HG02884 (cell line): Measurements from ENCODE around the gene RBM46.
"Not testable (repeated sequence)": the region's sequence is repeated elsewhere in the genome, so short reads cannot be mapped to it uniquely, and the experiment has no call there.

Experiments used
- ATAC-seq: cut with Tn5 transposase; IDR thresholded peaks from one replicate; pipeline ENCODE4 v1.9.1; 2021; ENCODE audit warnings: mild to moderate bottlenecking, moderate library complexity; ENCODE audit not compliant: unreplicated experiment

Gene RBM46

GRCh38 chr4:154836513-154836912, 55.4 kb downstream of the RBM46 start:
- ATAC-seq: no peak

- ATAC-seq: no peak
Observed at GRCh38 chr4:154838155-154838554, 57.1 kb downstream of the RBM46 start.

- no peak for ATAC-seq
Observed at GRCh38 chr4:154838694-154839093, 57.6 kb downstream of the RBM46 start.

GRCh38 chr4:154854362-154854761, 73.3 kb downstream of the RBM46 start:
- no peak for ATAC-seq

GRCh38 chr4:154858166-154858565, 77.1 kb downstream of the RBM46 start:
- no peak for ATAC-seq

- ATAC-seq: no peak
Observed at GRCh38 chr4:154868414-154869194, 87.5 kb downstream of the RBM46 start.

- ATAC-seq: no peak
Observed at GRCh38 chr4:154869301-154869700, 88.2 kb downstream of the RBM46 start.

GRCh38 chr4:154872198-154872597, 91.1 kb downstream of the RBM46 start:
- ATAC-seq: no peak

- not testable (repeated sequence) for ATAC-seq
Observed at GRCh38 chr4:154874049-154874448, 93.0 kb downstream of the RBM46 start.

GRCh38 chr4:154877110-154877760, 96.2 kb downstream of the RBM46 start:
- no peak for ATAC-seq
